GM21786 (cell line): ENCODE measurements around the gene ARAP1.

ENCODE experiments used
- ATAC-seq: cut with Tn5 transposase; IDR thresholded peaks from one replicate; pipeline ENCODE4 v1.9.1; 2021; ENCODE audit not compliant: unreplicated experiment

Gene ARAP1

GRCh38 chr11:72764503-72764902 lies 12.3 kb upstream of the ARAP1 start:
- ATAC-seq, result no peak

- no peak for ATAC-seq
Measured at GRCh38 chr11:72763823-72764222, 11.6 kb upstream of the ARAP1 start.

DNA sequence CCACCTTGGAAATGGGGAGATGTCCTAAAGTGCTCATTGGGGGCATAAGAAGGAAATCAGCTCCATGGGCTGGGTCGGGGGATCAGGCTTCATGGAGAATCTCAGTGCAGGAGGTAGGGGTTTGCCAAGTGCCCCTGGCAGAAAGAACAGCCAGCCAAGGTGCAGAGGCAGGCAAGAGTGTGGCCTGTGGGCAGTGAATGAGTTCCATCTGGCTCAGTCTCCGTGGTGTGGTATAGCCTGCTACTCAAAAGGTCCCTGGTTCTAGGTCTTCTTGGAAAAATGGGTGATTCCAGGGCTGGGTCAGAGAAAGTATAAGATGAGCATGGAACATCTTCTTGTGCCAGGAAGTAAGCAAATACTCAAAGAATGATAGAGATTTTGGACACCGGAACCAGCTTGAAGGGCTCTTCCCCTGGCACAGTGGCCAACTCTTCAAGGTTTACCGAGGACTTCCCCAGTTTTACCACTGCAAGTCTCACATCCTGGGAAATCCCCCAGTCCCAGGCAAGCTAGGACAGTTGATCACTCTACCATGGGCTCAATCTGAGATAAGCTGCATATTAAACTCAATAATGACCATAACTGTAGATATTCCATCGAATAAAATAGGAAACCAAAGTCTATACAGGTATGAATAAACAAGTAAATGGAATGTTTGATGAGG lies 10.6 kb upstream of the ARAP1 start:
- ATAC-seq, result no peak

DNA sequence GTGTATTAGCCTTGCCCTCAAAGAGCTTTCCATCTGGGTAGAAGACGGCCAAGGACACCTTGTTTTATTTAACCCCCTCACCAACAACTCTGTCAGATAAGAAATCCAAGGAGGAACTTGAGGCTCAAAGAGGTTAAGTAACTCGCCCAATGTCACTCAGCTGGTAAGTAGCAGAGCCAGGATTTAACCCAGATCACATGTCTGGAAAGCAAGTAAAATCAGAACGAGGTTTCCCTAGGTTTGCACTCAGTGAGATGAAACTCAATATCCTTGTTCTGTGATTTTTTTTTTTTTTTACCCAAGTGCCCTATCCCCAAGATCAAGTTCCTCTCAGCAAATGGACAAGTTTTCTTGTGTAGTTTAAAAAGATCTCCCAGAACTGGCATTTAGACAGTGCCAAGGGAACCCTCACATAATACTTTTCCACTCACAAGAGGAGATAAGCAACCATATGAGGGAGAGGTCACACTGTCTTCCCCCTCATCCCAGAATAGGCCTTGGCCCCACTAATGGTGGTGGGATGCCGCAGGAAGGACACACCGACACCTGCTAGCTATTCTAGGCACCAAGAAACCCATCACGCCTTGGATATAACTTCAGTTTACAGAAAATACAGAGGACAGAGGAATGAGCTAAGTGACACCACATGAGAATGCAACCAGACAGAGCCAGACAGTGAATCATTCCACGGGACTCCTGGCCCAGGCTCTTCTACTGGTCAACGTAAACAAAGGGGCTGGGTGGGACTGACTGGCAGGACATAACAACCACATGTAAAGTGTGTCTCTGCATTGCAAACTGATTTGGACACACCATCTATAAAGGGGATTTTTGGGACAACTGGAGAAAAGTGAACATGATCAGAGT lies 8.6 kb upstream of the ARAP1 start:
- ATAC-seq, result no peak

- ATAC-seq, result no peak
Measured at GRCh38 chr11:72759468-72759985, 7.3 kb upstream of the ARAP1 start.

GRCh38 chr11:72758690-72759389 lies 6.6 kb upstream of the ARAP1 start:
- no peak for ATAC-seq

- no peak for ATAC-seq
Measured at GRCh38 chr11:72758304-72758689, 6.1 kb upstream of the ARAP1 start.

GRCh38 chr11:72755713-72756285 lies 3.6 kb upstream of the ARAP1 start:
- ATAC-seq, result no peak

GRCh38 chr11:72754544-72755155 lies 2.4 kb upstream of the ARAP1 start:
- no peak for ATAC-seq

- ATAC-seq, result no peak
Measured at GRCh38 chr11:72754149-72754543, 1.9 kb upstream of the ARAP1 start.

DNA sequence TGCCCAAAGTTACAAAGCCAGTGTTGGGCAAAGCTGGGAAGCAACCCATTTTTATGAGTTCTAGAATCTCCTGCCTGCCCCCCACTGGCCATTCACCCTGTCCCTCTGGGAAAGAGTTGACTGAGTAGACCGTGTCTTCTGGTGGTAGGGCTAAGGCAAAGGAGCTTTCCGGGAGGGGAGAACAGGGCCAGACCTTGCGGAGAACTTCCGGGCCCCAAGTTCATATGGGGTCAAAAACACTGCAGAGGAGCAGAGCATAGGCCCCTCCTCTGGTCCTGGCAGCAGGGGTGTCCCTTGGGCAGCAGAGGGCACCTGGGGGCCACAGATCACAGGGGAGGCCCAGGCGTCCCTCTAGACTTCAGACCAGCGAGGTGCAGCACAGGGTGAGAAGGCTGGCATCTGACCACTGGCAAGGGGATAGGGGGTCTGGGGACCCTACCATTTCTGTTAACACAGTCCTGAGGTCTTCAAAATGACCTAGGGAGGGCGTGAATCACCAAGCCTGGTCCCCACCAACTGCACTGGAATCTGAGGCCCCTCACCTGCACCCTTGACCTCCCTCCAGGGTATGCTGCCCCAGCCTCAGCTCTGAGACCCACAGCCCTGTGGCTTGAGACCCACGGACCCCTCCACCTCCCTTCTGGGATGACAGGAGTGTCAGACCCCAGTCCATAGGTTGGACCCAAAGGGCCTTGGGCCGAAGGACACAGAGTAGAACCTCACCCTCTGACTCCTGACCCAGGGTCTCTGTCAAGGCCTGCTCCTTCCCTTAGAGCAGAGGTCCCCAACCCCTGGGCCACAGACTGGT lies 1.3 kb upstream of the ARAP1 start:
- ATAC-seq, result no peak

GRCh38 chr11:72751116-72752087 lies 806 bp downstream of the ARAP1 start:
- no peak for ATAC-seq

DNA sequence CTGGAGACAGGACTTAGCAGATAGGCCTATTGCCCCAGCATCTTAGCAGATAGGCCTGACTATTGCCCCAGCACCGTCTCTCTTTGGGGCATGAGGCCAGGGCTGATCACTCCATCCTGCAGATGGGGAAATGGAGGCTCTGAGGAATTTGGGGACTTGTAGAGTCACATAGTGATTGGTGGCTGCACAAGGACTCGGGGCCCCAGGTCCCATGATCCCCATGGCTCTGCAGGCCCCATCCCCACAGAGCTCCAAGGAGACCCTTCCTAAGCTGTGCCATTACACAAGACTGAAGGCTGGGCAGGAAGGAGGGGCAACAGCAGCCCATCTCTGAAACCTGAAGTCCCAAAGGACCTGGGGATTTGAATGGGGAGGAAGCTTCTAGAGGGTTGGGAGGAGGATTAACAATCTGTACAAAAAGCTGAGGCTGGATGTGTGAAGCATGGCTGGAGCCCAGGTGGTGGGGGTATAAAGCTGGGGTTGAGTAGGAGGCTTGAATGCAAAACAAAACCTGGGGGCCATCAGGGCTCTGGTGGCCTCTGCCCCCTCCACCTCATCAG lies 1.6 kb downstream of the ARAP1 start:
- ATAC-seq, result no peak

DNA sequence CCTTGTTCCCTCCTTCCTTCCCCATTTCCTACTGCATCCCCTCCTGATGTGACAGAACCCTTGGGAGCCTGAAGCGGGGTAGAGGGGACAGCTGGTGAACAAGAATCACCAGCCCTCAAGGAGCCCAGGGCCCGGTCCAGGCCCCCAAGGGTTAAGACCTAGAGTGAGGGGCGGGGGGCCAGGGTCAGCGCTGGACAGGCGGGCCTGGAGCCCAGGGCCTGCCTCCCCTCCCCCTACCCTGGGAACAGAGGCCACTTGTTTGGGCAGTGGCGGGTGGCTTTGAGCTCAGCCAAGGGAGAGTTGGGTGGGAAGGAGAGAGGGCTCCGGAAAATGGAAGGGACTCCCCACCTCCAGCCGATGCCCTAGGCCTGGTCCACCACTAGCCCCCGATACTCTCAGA lies 2.1 kb downstream of the ARAP1 start:
- no peak for ATAC-seq

DNA sequence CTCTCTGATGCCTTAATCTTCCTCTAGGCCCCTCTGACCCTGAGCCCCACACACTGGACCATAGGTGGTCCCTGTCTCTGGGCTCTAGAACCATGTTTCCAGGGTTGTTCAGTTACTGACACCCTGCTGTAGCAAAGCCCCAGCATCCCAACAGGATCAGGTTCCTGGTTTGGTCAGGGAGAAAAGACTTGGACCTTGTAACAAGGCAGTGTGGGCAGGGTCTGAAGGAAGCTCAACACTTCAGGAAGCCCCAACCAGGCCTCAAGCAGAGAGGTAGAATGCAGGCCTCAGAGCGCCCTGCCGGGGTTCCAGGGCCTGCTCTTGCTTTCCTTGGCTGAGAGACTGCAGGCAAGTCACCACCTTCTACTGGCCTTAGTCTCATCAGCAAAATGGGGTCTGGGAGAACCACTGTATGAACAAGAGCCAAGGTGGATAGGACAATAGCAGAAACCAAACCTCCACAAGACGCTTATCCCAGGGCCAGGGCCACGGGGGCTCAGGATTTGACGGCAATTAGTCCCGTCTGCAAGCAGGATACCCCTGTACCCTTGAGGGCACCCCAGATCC lies 4.8 kb downstream of the ARAP1 start:
- no peak for ATAC-seq

DNA sequence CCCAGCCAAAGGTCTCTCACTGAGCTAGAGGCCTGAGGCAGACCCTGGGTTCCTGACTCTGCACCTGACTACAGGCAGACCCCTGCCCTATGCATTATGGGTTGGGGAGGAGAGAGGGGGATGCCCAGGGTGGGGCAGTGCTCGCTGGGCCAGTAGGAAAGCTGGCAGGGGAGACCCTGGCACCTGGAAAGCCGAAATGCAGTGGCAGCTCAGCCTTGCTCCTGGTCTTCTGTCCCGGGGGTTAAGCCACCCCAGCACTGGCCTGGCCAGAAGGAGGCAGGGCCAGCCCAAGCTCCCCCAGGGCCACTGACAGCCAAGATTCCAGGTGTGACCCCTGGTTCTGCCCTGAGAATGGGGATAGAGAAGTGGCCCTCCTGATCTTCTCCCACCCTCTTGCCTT lies 5.4 kb downstream of the ARAP1 start:
- ATAC-seq, result no peak

- no peak for ATAC-seq
Measured at GRCh38 chr11:72745925-72746550, 6.2 kb downstream of the ARAP1 start.

- no peak for ATAC-seq
Measured at GRCh38 chr11:72745511-72745910, 6.7 kb downstream of the ARAP1 start.
